ENCODE results near the gene TBL1X. TPM values are rescaled to one million over a fixed set of nuclear protein-coding genes. Genes with fewer than 3 reads are reported as not detected.

The TBL1X gene
- total and polyA plus RNA-seq, 2 of the 8 experiments (the other 6 are each of a cell fraction or from before 2014, with no cell fraction given), result 13.3 to 25.6 TPM

DNA sequence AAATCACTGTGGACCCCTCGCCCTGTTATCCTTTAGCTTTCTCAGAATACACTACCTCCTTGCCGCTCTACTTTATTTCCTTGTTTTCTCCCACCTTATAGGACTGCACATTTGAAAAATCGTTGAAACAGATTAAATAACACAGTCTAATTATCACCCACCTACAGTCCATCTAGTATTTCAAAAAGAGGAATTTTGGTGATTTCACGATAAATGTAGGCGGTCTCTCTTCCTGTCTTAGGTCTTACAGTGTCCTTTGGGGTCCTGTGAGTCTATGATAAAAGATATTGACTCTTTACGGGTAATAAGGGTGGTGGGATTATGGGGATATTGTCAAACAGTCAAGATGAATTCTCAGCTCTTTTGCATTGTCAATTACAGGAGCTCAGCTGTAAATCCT, 2.4 kb upstream of the TBL1X start (continued):
- TF ChIP-seq, protein P1, sequence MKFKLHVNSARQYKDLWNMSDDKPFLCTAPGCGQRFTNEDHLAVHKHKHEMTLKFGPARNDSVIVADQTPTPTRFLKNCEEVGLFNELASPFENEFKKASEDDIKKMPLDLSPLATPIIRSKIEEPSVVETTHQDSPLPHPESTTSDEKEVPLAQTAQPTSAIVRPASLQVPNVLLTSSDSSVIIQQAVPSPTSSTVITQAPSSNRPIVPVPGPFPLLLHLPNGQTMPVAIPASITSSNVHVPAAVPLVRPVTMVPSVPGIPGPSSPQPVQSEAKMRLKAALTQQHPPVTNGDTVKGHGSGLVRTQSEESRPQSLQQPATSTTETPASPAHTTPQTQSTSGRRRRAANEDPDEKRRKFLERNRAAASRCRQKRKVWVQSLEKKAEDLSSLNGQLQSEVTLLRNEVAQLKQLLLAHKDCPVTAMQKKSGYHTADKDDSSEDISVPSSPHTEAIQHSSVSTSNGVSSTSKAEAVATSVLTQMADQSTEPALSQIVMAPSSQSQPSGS (IDR thresholded peaks at IDR 0.05; ENCODE audit: low read length), result no peak
- TF ChIP-seq TCF12 (IDR thresholded peaks at IDR 0.05; ENCODE audit: low read depth, low read length), result no peak

All from H1 (cell line).